NCI-H510A (cell line): ENCODE measurements around the gene CENPB.

Experiments used
- DNase-seq: peaks from one replicate; lab custom pipeline; 2025; lab: John Stamatoyannopoulos, UW

Gene CENPB

DNA sequence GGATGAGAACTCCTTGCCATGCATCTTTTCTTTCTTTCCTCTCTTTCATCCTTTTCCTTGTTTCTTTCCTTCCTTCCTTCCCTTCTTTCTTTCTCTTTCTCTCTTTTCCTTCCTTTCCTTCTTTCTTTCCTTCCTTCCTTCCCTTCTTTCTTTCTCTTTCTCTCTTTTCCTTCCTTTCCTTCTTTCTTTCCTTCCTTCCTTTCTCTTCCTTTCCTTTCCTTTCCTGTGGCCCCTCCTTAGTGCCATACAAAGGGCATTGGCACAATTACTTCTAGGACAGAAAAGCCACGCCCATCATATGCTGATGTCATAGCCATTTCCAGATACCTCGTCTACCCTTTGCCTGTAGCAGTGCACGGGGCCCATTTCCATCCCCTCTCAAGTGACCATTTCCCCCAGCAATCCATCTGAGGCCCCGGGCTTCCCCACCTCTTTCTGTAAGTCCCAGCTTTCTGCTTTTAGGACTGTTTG, 2.2 kb upstream of the CENPB start:
- DNase-seq, result no peak

DNA sequence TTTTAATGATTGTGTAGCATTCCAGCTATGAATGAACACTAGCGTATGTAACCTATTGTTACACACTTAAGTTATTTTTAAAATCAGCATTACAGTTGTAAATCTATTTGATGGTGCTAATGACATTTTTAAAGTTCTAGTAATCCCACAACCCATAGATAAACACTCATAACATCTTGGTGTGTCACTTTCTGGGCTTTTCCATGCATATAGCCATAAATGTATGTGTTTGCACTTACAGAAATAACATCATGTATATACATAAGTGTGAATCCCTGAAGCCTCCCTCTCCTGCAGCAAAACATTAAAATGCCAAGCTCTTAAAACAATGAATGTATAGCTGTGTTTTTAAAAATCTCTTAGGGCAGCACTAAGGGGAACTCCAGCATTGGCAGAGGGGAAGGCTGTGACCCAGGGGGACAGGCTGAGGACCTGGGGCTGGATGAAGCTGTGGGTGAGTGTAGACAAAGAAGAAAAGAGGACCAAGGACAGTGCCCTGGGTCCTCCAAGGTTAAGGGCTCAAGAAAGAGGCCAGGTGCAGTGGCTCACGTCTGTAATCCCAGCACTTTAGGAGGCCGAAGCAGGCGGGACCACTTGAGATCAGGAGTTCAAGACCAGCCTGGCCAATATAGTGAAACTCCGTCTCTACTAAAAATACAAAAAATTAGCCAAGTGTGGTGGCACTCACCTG, 929 bp upstream of the CENPB start:
- DNase-seq, result no peak

DNA sequence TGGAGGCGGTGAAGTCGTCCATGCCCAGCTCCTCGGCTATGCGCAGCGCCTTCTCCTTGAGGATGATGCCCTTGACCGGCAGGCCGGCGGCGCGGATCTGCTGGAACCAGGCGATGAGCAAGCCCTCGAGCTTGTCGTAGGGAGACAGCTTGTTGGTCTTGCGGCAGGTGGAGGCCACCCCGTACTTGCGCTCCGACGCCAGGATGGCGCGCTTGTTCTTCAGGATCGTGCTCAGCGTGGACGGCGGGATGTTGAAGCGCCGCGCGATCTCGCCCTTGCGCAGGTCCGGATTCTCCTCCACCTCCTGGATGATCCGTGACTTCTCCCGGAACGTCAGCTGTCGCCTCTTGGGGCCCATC, 435 bp downstream of the CENPB start:
- peak; percentile 43 for DNase-seq

DNA sequence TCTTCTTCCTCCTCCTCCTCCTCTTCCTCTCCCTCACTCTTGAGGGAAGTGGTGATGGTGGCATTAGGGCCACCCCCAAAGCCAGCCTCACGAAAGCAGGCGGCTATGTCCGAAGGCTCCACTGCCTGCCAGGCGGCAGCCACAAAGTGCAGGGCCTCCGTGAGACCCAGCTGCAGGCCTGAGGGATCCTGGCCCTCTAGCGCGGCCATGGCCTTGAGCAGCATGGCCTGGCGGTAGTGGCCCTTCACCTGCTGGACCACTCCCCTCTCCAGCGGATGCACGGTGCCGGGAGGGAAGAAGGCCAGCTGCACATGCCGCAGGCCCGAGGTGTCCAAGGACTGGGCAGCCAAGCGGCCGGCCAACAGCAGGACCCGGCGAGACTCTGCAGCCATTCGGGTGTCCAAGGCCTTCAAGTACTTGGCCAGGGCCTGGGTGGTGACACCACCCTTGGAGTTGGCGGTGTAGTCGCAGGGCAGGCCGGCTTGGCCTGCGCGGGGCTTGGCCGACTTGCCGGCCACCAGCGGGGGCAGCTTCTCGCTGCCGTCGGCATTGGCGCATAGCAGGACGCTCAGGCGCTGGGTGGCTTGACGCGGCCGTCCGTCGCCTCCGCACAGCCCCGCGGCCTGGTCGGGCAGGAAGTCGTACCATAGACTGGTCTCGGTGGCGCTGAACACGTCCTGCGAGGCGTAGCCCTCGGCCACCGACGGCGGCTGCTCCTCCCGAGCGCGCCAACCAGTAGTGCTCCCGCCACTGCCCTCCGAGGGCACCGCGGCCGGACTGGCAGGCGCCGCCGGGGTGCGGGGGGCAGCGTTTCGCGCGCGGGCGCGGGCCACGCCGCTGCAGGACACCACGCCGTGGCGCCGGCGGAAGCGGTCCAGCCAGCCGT, 1.1 kb downstream of the CENPB start:
- DNase-seq, result peak; percentile 47

DNA sequence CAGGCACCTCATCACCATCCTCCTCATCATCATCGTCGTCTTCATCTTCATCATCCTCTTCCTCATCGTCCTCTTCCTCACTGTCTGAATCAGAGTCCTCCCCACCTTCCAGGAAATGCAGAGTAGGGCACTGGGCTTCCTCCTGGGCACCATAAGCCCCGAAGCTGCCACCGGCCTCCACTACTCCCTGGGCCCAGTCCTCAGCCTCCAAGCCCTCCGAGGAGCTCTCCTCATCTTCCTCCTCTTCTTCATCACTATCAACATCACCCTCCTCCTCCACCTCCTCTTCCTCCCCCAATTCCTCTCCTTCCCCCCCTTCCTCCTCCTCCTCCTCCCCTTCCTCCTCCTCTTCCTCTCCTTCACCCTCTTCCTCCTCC, 1.7 kb downstream of the CENPB start:
- no peak for DNase-seq

DNA sequence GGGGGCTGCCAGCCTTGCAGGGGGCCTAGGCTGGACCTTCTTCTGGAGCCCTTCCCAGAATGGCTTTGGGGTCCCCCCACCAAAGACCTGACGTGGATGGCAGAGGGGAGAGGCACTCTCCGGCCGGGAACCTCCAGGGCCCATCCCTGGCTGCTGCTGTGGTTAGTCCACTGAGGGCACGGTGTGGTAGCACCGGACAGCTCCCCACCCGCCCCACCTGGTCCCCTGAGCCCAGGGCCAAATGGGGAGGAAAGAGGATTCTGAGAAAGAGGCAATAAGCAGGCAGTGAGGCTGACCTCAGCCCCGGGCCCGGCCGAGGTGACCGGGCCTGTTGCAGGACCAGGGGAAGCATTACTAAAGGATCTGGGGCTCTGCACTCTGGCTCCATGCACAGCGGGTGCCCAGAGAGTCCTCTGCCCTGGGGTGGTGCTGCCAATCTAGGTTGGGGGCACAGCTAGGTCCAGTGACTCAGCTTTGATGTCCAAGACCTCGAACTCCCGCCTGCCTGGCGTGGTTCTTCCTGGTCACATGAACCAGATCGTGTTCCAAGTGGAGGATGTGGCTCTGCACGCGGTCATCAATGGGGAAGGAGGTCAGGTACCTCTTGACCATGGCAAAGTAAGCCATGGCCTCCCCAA, 2.2 kb downstream of the CENPB start:
- no peak for DNase-seq

DNA sequence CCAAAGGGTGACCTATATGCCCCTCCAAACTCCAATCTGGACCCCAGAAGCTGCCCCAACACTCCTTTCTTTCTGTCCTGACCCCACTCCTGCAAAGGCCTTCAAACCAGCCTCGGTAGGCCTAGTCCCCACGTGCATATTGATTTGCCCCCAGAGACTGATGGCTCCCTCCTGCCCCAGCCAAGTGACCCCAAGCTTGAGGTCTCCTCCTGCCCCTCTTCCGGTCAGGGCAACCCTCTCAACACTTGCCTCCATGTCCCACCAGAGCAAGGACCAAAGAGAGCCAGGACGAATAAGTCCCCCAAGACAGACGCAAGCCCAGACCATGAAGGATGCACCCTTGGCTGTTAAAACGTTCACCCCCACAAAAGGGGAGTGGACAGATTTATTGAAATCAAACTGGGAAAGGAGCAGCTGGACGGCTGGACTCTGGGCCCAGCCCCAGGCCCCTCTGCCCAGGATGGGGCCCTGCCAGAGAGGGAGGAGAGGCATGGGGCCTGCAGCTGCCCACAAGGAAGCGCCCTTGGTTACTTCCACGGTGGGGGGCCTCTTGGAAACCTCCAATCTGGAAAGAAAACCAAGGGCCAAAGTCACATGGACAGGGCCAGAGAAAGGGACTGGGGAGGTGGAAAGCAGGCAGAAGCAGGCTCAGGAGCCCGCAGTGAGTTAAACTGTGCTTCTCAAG, 2.9 kb downstream of the CENPB start:
- no peak for DNase-seq

DNA sequence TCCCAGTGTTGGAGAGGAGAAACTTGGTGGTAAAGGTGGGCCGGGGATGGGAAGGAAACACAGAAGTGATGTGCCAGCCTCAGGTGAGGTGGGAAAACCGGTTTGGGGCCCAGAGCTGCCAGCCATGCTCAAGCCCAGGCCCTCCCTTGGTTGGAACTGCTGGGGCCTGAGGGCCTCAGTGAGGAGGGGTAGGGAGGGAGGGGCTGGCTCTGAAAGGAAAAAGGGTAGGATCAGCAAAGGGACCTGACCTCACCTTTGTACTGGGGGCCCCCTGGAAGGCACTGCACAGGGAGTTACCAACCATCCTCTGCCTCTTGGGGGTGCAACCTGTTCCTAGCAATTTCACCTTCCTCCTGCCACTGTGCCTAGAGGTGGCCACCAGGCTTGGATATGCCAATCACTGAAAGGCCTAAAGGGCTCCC, 3.5 kb downstream of the CENPB start:
- peak; percentile 83 for DNase-seq

DNA sequence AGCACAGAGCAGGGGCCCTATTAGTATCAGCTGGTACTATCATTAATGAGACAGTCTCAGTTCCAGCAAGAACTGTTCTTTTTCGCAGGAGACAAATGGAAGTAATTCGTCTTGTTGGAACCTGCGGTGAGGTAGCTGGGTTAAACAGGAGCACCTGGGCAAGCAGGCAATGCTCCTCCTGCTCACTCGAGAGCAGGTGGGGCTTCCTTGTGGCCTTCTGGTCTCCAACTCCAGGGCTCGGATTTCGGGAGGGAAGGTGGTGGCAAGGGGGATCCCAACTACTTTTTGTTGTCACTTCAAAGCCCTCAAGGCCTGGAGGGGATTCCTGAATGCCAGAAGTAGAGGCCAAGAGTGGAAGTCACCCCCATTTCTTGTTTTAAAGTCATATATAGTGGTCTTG, 3.9 kb downstream of the CENPB start:
- peak; percentile 66 for DNase-seq

DNA sequence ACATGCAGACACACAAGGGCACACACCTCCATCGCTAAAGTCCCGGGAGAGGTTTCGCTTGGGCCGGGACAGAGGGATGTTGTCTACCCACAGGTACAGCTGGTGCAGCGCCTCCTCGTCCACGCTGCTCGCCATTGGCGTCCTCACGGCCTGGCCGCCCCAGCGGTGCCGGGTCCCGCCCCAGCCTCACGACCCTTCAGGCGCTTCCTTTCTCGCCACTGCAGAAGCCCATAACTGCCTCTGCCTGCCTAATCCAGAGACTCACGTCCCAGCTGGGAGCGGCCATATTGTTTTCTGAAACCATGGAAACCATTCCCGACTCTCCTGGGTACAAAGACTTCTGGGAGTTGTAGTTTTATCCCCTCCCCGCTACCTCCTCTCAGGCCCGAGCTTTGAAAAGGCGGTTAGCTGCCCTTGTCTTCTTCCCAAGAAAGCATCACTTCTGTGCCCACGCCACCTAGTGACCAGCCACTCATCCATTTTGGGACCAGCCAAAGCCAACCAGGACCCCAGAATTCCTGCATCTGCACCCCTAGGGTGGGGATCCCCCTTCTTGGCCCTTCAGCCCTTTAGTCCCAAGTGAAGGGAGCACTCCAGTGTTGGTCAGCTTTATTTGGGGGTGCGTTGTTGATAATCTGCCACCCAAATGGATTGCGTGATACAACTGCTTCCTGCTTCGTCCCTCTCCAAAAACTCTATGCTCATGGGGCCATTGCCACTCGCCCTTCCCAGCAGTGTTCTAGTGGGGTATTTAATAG, 5.2 kb downstream of the CENPB start, which contains the start of gene SPEF1:
TSS of gene SPEF1 (minus strand) at position 296 of the 758 bp plus-strand sequence. CDS start at position 135, 161 bp downstream.
- DNase-seq, result peak; percentile 86

DNA sequence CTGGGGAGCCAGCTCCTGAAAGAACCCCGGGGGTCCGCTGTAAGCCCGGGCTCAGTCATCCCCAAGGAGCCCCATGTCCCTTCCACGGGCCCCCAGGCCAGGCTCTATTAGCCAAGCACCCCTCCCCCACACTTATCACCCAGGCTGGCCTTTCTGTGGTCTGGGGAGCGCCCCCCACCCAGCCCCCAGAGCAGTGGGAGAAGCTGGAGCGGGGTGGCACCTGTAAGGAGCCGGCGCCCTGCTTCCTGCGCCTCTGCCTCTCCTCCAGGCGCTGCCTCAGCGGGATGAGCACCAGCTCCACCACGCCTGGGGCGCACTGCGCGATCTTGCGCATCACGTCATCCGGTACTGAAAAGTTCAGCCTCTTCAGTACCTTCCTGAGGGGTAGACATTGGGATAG, 7.6 kb downstream of the CENPB start:
- no peak for DNase-seq

DNA sequence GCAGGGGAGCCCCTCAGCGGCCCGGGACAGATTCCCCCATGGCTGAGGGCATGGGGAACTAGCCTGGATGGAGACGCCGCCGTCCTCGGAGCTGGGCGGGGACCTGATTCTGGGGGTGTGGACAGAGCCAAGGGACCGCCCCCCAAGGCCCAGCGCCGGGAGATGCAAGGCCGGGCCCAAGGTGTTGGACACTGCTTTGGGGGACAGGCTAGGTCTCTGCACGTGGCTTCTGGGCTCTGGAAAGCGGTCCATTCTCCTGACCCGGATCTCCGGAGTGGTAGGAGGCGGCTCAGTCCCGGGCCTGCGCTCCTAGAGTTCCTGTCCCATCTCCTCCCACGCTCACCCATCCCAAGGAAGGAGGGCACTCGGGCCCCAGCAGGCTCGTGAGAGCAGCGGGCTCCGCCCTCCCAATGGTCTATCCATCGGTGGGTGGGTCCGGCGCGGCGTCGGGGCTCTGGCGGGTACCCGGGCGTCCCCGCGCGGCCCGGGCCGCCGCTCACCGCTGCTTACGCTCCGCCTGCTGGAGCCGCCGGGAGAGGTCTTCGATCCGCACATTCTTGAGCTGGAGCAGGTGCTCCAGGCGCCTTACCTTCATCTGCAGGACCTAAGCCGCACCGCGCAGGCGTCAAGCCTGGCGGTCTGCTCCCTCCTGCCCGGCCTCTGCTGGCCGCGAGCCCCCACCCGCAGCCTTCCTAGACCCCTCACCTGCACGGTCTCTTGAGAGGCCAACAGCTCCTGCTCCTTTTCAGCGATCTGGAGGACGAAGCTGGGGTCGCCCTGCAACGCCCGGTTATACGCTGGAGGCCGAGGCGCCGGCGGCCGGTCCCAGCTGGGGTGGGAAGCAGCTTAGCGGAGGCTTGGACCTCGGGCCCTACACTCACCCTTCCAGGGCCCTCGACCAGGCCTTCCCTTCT, 8.6 kb downstream of the CENPB start:
- peak; percentile 79 for DNase-seq

DNA sequence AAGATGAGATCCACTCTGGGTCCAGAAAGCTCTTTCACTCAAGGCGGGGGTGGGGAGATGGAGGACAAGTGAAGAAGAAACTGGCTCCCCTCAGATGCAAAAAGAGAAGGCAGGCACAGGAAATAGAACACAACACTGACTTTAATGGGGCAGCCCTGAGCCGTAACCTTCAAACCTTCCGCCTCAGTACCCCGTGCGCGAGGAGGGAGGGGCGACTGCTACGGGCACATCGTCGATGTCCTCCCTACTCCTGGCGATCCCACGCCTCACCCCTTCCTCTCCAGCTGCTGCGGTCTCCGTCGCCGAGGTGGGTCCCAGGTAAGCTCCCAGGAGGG, 9.2 kb downstream of the CENPB start:
- DNase-seq, result no peak

DNA sequence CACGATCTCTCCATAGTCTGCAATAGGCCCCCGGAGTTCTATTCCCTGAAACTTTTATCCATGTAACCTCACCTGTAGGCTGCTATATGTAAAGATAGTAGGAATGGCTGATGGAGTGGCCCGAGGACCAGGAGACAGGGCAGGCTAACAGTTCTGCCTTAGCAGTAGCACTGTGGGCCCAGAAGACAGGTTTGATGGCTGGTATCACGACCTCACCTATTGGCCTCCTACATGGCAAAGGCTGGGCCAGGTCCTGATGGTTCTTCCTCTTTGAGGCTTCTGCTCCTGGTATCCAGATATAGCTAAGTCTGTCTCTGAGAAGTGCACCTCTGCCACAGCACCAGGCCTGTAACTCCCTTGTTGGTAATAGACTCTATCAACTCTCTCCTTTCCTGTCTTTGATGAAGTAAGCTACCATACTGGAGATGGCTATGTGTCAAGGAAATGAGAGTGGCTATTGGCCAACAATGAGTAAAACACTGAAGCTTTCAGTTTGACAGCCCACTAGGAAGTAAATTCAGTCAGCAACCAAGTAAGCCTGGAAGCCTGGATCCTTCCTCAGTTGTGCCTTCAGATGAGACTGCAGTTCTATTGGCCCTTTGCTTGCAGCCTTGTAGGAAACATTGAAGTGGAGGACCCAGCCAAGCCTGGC, 11.0 kb downstream of the CENPB start:
- no peak for DNase-seq

DNA sequence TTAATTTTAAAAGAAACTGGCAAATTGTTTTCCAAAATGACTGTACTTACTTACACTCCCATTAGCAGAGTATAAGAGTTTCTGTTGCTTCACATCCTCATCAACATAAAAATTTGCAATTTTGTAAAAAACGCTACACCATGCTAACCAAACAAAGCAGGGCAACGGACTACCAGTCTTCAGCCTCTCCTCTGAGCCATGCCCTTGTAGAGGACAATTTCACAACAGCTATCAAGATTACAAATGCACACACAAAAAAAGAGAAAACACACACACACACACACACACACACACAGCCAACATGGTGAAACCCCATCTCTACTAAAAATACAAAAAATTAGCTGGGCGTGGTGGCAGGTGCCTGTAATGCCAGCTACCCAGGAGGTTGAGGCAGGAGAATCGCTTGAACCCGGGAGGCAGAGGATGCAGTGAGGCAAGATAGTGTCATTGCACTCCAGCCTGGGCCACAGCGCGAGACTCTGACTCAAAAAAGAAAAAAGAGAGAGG, 14.9 kb downstream of the CENPB start:
- no peak for DNase-seq

DNA sequence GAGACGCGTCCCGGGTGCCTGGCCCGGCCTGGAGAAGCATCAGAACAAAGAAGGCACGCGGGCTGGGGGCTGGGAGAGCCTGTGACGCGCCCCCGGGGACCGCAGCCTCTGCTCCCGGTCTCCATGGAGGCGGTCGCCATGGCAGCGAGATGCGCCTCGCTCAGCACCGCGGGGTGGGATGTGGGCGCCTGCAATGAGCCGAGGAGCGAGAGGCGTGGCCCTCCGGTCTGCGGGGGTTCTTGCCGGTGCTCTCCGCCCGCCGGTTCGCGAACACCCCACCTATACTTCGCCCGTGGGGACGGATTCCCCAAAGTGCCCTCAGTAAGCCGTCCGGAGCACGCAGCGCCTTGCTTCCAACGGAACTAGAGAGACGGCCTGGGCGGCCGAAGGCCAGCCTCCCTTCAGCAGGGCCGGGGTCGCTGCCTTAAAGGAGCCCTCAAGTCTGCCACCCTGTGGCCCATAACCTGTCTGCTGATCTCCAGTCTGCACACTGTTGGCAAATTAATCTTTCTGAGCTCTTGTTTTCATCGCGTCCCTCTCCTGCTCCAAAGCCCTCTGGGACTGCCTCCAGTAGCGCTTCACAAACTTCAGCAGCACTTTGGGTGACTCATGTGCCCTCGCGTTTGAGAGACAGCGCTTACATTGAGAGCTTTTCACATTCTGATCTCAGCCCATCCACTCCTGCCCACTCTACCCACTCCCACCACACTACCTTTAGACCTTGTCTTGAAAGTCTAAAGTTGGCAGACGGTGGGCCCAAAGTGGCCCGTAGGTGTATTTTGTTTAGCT, 18.0 kb downstream of the CENPB start:
- peak; percentile 82 for DNase-seq

DNA sequence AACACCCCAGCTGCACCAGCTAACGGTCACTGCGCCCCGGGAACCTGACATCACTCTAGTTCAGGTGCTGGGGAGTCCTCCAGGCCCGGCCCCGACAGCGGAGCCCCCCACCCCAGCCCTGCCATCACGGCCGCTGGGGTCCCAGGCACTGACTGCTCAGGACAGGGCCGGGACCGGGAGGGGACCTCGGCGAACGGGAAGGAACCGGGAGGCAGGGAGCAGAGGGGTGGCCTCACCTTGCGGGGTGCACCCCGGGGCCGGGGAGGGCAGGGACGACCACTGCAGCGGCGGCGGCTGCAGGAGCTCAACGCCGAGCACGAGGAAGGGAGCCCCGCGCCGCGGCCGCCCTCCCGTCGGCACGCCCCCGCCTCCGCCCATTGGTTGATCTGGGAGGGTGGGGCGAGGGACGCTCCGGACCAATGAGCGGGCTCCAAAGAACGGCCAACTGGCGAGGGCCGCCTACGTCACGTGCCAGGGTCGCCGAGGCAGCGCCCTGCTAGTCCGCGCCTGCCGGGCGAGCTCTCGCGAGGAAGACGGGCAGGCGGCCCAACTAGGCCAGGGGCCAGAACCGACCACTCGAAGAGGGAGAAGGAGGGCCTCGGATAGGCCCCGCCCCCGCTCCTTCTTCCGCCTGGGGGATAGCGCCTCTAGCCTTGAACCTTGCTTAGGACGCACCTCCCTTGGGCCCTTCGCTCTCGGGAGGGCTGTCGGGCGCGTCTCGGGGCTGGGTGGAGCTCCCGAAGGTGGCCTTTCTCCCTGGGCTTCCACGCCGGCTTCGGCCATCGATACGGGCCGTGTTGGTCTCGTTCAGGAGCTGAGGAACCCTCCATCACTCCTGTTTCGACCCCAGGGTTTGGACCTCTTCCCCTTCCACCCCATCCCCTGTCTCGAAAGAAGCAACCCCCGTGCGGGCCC, 18.9 kb downstream of the CENPB start, which contains the start of gene ADISSP:
TSS of gene ADISSP (minus strand) at position 327 of the 915 bp plus-strand sequence. CDS start 7,653 bp downstream, outside the sequence.
- peak; percentile 99 for DNase-seq

DNA sequence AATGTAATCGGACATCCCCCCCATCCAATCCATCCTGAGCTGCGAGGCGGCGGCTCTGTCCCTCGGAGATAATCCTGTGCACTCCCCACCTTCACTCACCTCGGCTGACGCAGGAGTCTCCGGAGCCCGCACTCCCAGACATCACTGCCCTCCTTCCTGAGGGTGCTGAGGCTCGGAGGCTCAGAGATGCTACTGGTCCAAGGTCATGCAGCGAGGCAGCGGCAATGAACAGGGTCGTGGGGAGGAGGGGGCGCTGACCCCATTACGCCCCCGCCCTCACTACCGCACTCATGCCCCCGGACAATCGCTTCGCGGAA, 19.5 kb downstream of the CENPB start:
- no peak for DNase-seq
